HepG2 (cell line): Measurements from ENCODE around the gene MEF2D. TPM values are rescaled to one million over a fixed set of nuclear protein-coding genes. Genes with fewer than 3 reads are reported as not detected.

Experiments used
- ATAC-seq: fragments of 200-7000 bp; cut with Tn5 transposase; 3 replicates; pipeline ENCODE4 v1.9.1; 2020; ENCODE audit warnings: mild to moderate bottlenecking, moderate library complexity
- BruUV-seq: library from RNA; stranded (reverse); fragments of 400-500 nt; replicated peaks from 2 replicates; lab custom pipeline; 2021; lab: Mats Ljungman, UMichigan
- CTCF ChIA-PET: fragments of 300-600 bp; formaldehyde crosslinking; extraction: SDS; loops from one replicate; lab custom pipeline; 2021; ENCODE audit warnings: low total read pairs, inconsistent platforms, low intra/inter-chr PET ratio; lab: Yijun Ruan, JAX
- POLR2A ChIA-PET: fragments of 350-600 bp; sonication (Branson Sonifier 250); formaldehyde crosslinking; loops from one replicate; lab custom pipeline; 2020; ENCODE audit warnings: antibody characterized with exemption, inconsistent platforms; lab: Yijun Ruan, JAX
- DNase-seq: peaks from one replicate; pipeline ENCODE4 v3.0.0-alpha.2; 2015; ENCODE audit warnings: low spot score
- FAIRE-seq: peaks from 3 replicates; lab custom pipeline; 2011; peaks lifted over from hg19 to GRCh38; lab: Jason Lieb, UNC
- H2AFZ ChIP-seq: one replicate; pipeline ENCODE4 v1.6.1; 2011; ENCODE audit warnings: low read length, inconsistent platforms
- H3K27ac ChIP-seq: fragments of 300-600 bp; 3 replicates; pipeline ENCODE4 v1.8.0; 2011; ENCODE audit warnings: mixed run types, mild to moderate bottlenecking, mixed read lengths, low read length, inconsistent platforms; ENCODE audit not compliant: insufficient read depth; ENCODE audit errors: extremely low read length
- H3K27me3 ChIP-seq, 2 experiments: fragments of 200-600 bp in 1 of 2; 2 replicates in 1 of 2; 3 replicates in 1 of 2; pipeline versions ENCODE4 v1.6.0 to v1.8.0; 2011; ENCODE audit warnings: low read length in 2 of 2, mild to moderate bottlenecking in 2 of 2, moderate library complexity in 2 of 2, inconsistent platforms in 1 of 2; ENCODE audit not compliant: insufficient read depth in 2 of 2, control insufficient read depth in 1 of 2
- H3K36me3 ChIP-seq, 2 experiments: fragments of 200-600 bp in 1 of 2; replicated peaks in 1 of 2; 2 replicates in 1 of 2; 3 replicates in 1 of 2; pipeline versions ENCODE4 v1.5.1 to v1.8.0; 2011; ENCODE audit warnings: low read length in 2 of 2, inconsistent platforms in 1 of 2; ENCODE audit not compliant: insufficient read depth in 2 of 2, control insufficient read depth in 1 of 2
- H3K4me1 ChIP-seq: 2 replicates; pipeline ENCODE4 v1.5.1; 2012; ENCODE audit warnings: low read length, inconsistent platforms; ENCODE audit not compliant: insufficient read depth
- H3K4me2 ChIP-seq: 2 replicates; pipeline ENCODE4 v1.6.0; 2011; ENCODE audit warnings: low read depth, low read length, inconsistent platforms
- H3K4me3 ChIP-seq, 3 experiments: fragments of 200-600 bp in 1 of 3; sonication (generic), shearing (Covaris generic) in 1 of 3; replicated peaks in 1 of 3; 2 replicates each; pipeline ENCODE4 v1.5.1; 2011 to 2016; ENCODE audit warnings: low read length in 3 of 3, inconsistent platforms in 2 of 3, low read depth in 2 of 3, mild to moderate bottlenecking in 2 of 3, control low read depth in 1 of 3, mixed read lengths in 1 of 3; ENCODE audit not compliant: insufficient read depth in 1 of 3
- H3K79me2 ChIP-seq: one replicate; pipeline ENCODE4 v1.6.1; 2011; ENCODE audit warnings: low read length, inconsistent platforms; ENCODE audit not compliant: insufficient read depth
- H3K9ac ChIP-seq: 2 replicates; pipeline ENCODE4 v1.6.0; 2011; ENCODE audit warnings: mild to moderate bottlenecking, low read depth, low read length, inconsistent platforms; ENCODE audit not compliant: insufficient read depth
- H3K9me3 ChIP-seq: 2 replicates; pipeline ENCODE4 v1.5.1; 2012; ENCODE audit warnings: mild to moderate bottlenecking, low read length
- H4K20me1 ChIP-seq: 2 replicates; pipeline ENCODE4 v1.6.0; 2011; ENCODE audit warnings: inconsistent platforms, mild to moderate bottlenecking, low read length, moderate library complexity; ENCODE audit not compliant: insufficient read depth
- CBFB ChIP-seq: sonication (generic); formaldehyde crosslinking; IDR thresholded peaks from 2 replicates; pipeline ENCODE4 v1.4.0; 2020; ENCODE audit warnings: missing genetic modification reagents
- DNMT3B ChIP-seq: conservative IDR thresholded peaks from 2 replicates; pipeline ENCODE4 v1.6.1; 2016; ENCODE audit warnings: missing biosample characterization, control low read depth
- HNRNPH1 ChIP-seq: fragments of 200-400 bp; formaldehyde crosslinking; optimal IDR thresholded peaks from 2 replicates; pipeline ENCODE3; 2017; ENCODE audit warnings: mild to moderate bottlenecking, low read depth, low read length
- HOXA9 ChIP-seq: sonication (generic); formaldehyde crosslinking; IDR thresholded peaks from 2 replicates; pipeline ENCODE4 v1.8.1; 2022; ENCODE audit warnings: missing genetic modification reagents, mild to moderate bottlenecking, moderate library complexity, borderline replicate concordance
- JUN ChIP-seq: sonication (generic); formaldehyde crosslinking; IDR thresholded peaks from 2 replicates; pipeline ENCODE4 v1.4.0; 2020; ENCODE audit warnings: mild to moderate bottlenecking, missing genetic modification reagents
- PAWR ChIP-seq: sonication (generic); formaldehyde crosslinking; IDR thresholded peaks from 2 replicates; pipeline ENCODE4 v1.4.0; 2020; ENCODE audit warnings: missing genetic modification reagents, mild to moderate bottlenecking, borderline replicate concordance
- RFX5 ChIP-seq: IDR thresholded peaks from 2 replicates; pipeline ENCODE4 v1.6.1; 2011; ENCODE audit warnings: low read depth, low read length, improper control_type of control experiment
- SMARCC2 ChIP-seq: fragments of 450-650 bp; IDR thresholded peaks from 2 replicates; pipeline ENCODE4 v1.6.1; 2017; ENCODE audit warnings: antibody characterized with exemption, mild to moderate bottlenecking
- ZFAT ChIP-seq: sonication (generic); formaldehyde crosslinking; conservative IDR thresholded peaks from 2 replicates; pipeline ENCODE4 v1.8.1; 2023; ENCODE audit warnings: missing genetic modification reagents, inconsistent platforms
- ZNF17 ChIP-seq: sonication (generic); formaldehyde crosslinking; IDR thresholded peaks from 2 replicates; pipeline ENCODE4 v1.5.0; 2020; ENCODE audit warnings: mild to moderate bottlenecking, missing genetic modification reagents
- ZNF468 ChIP-seq: sonication (generic); formaldehyde crosslinking; IDR thresholded peaks from 2 replicates; pipeline ENCODE4 v1.8.0; 2022; ENCODE audit warnings: mild to moderate bottlenecking, moderate library complexity, missing genetic modification reagents
- ZNF629 ChIP-seq: sonication (generic); formaldehyde crosslinking; conservative IDR thresholded peaks from 2 replicates; pipeline ENCODE4 v1.5.0; 2020; ENCODE audit warnings: missing genetic modification reagents
- ZNF780A ChIP-seq: sonication (generic); formaldehyde crosslinking; IDR thresholded peaks from 2 replicates; pipeline ENCODE4 v1.8.0; 2022; ENCODE audit warnings: mild to moderate bottlenecking, missing genetic modification reagents, moderate library complexity
- ZNF850 ChIP-seq: sonication (generic); formaldehyde crosslinking; conservative IDR thresholded peaks from 2 replicates; pipeline ENCODE4 v1.9.0; 2021; ENCODE audit warnings: mild to moderate bottlenecking, missing genetic modification reagents
- WGBS: methylation state at CpG from one replicate; pipeline ENCODE4 v1.1.6; 2017; ENCODE audit warnings: low lambda C conversion rate; 5-methylcytosine and 5-hydroxymethylcytosine counted together
- in situ Hi-C: cut with HindIII; loops from 2 replicates; pipeline ENCODE4 v1.10.0; 2017; ENCODE audit warnings: low pct_unique_long_range_greater_than_20kb; ENCODE audit not compliant: extremely low pct_ligation_motif_present
- intact Hi-C: fragments of 100-400 bp; cut with micrococcal nuclease; formaldehyde crosslinking; loops from one replicate; pipeline ENCODE4 v1.10.0; 2022; ENCODE audit not compliant: unreplicated experiment
- polyA plus RNA-seq, 8 experiments: library from polyadenylated mRNA; depleted of rRNA in 3 of 8; stranded (reverse) in 7 of 8; unstranded in 1 of 8; fragments of >200 nt; fragmentation: Illumina TruSeq in 4 of 8; extraction: Trizol in 4 of 8; gene quantifications; 2 replicates each; pipeline versions ENCODE4 v1.2.1 to v1.2.3, GENCODE V29; 2011 to 2016; ENCODE audit warnings: low read depth in 4 of 8, missing spikeins in 1 of 8, mixed read lengths in 1 of 8; ENCODE audit not compliant: insufficient read depth in 1 of 8
- total RNA-seq, 5 experiments: library from RNA; depleted of rRNA; stranded (reverse); fragments of >200 nt; fragmentation: Illumina TruSeq; extraction: Trizol; gene quantifications; 2 replicates each; pipeline ENCODE4 v1.2.3, GENCODE V29; 2016; ENCODE audit warnings: low read depth in 1 of 5
- TF ChIP-seq, protein P1 (sequence below): sonication (generic); formaldehyde crosslinking; IDR thresholded peaks from 2 replicates; pipeline ENCODE4 v1.5.0; 2020; ENCODE audit warnings: missing genetic modification reagents
- TF ChIP-seq, protein P2 (sequence below): sonication (generic); formaldehyde crosslinking; conservative IDR thresholded peaks from 2 replicates; pipeline ENCODE4 v1.4.0; 2020; ENCODE audit warnings: missing genetic modification reagents
- TF ChIP-seq, protein P3 (sequence below): sonication (generic); formaldehyde crosslinking; IDR thresholded peaks from 2 replicates; pipeline ENCODE4 v1.5.1; 2020; ENCODE audit warnings: missing genetic modification reagents, mild to moderate bottlenecking, borderline replicate concordance
- TF ChIP-seq, protein P4 (sequence below): IDR thresholded peaks from 2 replicates; pipeline ENCODE4 v1.6.1; 2016; ENCODE audit warnings: mild to moderate bottlenecking, missing biosample characterization, missing genetic modification reagents
- TF ChIP-seq, protein P5 (sequence below): IDR thresholded peaks from 2 replicates; pipeline ENCODE4 v1.6.1; 2016; ENCODE audit warnings: mild to moderate bottlenecking
- TF ChIP-seq, protein P6 (sequence below): sonication (generic); formaldehyde crosslinking; IDR thresholded peaks from 2 replicates; pipeline ENCODE4 v1.5.0; 2020; ENCODE audit warnings: mild to moderate bottlenecking, missing genetic modification reagents

Gene MEF2D
- total and polyA plus RNA-seq, 2 of the 13 experiments (the other 11 are each of a cell fraction or from before 2014, with no cell fraction given): 1.6 to 3.9 TPM

DNA sequence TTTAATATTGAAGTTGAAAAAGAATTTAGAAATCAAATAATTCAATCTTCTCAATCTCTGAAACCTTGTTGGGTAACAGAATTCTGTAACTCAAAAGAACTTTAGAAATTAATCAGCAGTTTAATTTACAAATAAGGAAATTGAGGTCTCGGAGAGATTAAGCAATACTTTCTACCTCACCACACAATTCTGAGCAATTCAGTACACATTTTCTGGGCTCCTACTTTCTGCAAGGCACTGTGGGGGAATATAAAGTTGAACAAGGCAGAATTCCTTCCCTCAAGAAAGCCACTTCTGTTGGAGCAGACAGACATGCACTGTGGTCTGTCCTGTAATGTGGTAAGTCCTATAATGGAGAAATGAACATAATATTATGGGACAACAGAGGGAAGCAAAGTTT lies 47.7 kb downstream of the MEF2D start:
- POLR2A ChIA-PET: no interaction called here
- in situ Hi-C loops: no loop called here
- FAIRE-seq (no peak), ATAC-seq (no peak), DNase-seq (no peak)
- 86% methylated on average over 1 of the region's 1 CpG for WGBS
- H3K9me3 ChIP-seq: no peaks in the 10 kb centered on the region
- H3K4me2 ChIP-seq: no peak overlapping the region
- no peak overlapping the region for H3K4me3 ChIP-seq
- TF ChIP-seq ZNF850 (CRISPR knock-in tag) (no peak), ZNF468 (CRISPR knock-in tag) (no peak), ZNF629 (CRISPR knock-in tag) (no peak), SMARCC2 (no peak), HNRNPH1 (no peak), RFX5 (no peak), ZNF17 (CRISPR knock-in tag) (no peak), ZFAT (CRISPR knock-in tag) (no peak), PAWR (CRISPR knock-in tag) (no peak), DNMT3B (no peak), HOXA9 (CRISPR knock-in tag) (no peak), ZNF780A (no peak), CBFB (CRISPR knock-in tag) (no peak), JUN (no peak)
- TF ChIP-seq, protein P1, sequence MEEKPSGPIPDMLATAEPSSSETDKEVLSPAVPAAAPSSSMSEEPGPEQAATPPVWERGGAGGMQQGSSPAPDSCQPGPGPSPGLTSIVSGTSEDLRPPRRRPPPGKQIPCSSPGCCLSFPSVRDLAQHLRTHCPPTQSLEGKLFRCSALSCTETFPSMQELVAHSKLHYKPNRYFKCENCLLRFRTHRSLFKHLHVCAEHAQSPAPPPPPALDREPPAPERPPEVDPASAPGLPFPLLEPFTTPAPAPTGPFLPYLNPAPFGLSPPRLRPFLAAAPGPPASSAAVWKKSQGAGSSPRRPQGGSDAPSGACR: no peak
- TF ChIP-seq, protein P2, sequence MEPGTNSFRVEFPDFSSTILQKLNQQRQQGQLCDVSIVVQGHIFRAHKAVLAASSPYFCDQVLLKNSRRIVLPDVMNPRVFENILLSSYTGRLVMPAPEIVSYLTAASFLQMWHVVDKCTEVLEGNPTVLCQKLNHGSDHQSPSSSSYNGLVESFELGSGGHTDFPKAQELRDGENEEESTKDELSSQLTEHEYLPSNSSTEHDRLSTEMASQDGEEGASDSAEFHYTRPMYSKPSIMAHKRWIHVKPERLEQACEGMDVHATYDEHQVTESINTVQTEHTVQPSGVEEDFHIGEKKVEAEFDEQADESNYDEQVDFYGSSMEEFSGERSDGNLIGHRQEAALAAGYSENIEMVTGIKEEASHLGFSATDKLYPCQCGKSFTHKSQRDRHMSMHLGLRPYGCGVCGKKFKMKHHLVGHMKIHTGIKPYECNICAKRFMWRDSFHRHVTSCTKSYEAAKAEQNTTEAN (CRISPR knock-in tag): no peak
- TF ChIP-seq, protein P3, sequence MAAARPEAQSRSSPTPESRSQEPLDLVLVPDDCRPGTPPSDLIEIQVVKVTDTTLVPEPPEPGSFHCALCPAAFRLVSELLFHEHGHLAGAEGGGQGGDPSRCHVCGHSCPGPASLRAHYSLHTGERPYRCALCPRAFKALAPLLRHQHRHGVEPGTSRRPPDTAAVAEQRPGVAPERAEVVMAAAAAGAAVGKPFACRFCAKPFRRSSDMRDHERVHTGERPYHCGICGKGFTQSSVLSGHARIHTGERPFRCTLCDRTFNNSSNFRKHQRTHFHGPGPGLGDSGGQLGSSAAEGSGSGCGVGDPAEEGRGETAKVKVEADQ: no peak
- TF ChIP-seq, protein P4, sequence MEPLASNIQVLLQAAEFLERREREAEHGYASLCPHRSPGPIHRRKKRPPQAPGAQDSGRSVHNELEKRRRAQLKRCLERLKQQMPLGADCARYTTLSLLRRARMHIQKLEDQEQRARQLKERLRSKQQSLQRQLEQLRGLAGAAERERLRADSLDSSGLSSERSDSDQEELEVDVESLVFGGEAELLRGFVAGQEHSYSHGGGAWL (CRISPR knock-in tag): no peak
- TF ChIP-seq, protein P5, sequence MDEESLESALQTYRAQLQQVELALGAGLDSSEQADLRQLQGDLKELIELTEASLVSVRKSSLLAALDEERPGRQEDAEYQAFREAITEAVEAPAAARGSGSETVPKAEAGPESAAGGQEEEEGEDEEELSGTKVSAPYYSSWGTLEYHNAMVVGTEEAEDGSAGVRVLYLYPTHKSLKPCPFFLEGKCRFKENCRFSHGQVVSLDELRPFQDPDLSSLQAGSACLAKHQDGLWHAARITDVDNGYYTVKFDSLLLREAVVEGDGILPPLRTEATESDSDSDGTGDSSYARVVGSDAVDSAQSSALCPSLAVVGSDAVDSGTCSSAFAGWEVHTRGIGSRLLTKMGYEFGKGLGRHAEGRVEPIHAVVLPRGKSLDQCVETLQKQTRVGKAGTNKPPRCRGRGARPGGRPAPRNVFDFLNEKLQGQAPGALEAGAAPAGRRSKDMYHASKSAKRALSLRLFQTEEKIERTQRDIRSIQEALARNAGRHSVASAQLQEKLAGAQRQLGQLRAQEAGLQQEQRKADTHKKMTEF (CRISPR knock-in tag): no peak
- TF ChIP-seq, protein P6, sequence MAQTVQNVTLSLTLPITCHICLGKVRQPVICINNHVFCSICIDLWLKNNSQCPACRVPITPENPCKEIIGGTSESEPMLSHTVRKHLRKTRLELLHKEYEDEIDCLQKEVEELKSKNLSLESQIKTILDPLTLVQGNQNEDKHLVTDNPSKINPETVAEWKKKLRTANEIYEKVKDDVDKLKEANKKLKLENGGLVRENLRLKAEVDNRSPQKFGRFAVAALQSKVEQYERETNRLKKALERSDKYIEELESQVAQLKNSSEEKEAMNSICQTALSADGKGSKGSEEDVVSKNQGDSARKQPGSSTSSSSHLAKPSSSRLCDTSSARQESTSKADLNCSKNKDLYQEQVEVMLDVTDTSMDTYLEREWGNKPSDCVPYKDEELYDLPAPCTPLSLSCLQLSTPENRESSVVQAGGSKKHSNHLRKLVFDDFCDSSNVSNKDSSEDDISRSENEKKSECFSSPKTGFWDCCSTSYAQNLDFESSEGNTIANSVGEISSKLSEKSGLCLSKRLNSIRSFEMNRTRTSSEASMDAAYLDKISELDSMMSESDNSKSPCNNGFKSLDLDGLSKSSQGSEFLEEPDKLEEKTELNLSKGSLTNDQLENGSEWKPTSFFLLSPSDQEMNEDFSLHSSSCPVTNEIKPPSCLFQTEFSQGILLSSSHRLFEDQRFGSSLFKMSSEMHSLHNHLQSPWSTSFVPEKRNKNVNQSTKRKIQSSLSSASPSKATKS (CRISPR knock-in tag): no peak
- H4K20me1 ChIP-seq: no peaks in the 10 kb centered on the region
- H3K4me1 ChIP-seq: peaks cover 35% of the 10 kb centered on the region
- no peak overlapping the region for H3K9ac ChIP-seq
- no peak overlapping the region for H3K27ac ChIP-seq
- H3K79me2 ChIP-seq: no peaks in the 10 kb centered on the region
- no peaks in the 10 kb centered on the region for H3K36me3 ChIP-seq
- peaks cover 0 to 6% of the 10 kb centered on the region in 2 experiments; a peak in 1 of 5 replicates for H3K27me3 ChIP-seq
- CTCF ChIA-PET: no interaction called here
- no TSS peak for BruUV-seq
- intact Hi-C loops: no loop called here
- H2AFZ ChIP-seq: no peak overlapping the region
